Aorta (tissue), 5 donors: Measurements from ENCODE around the gene PTPRN2. TPM values are rescaled to one million over a fixed set of nuclear protein-coding genes. Genes with fewer than 3 reads are reported as not detected.

Experiments
- ATAC-seq: fragments of 200-7000 bp; cut with Tn5 transposase; one replicate; pipeline ENCODE4 v1.9.1; 2022; ENCODE audit warnings: moderate library complexity; ENCODE audit not compliant: low FRiP score
- DNase-seq, 2 donors: peaks; one replicate each; pipeline ENCODE4 v3.0.0-alpha.2; 2020
- H3K27ac ChIP-seq, 2 donors: one replicate each; pipeline ENCODE4 v1.5.1; 2013; ENCODE audit warnings: low read length in 2 of 2, mild to moderate bottlenecking in 2 of 2, moderate library complexity in 2 of 2, control low read depth in 1 of 2, inconsistent platforms in 1 of 2, low read depth in 1 of 2
- H3K27me3 ChIP-seq, 2 donors: one replicate each; pipeline ENCODE4 v1.6.1; 2013; ENCODE audit warnings: control low read depth in 1 of 2, low read length in 1 of 2, mild to moderate bottlenecking in 1 of 2, moderate library complexity in 1 of 2; ENCODE audit not compliant: insufficient read depth in 2 of 2, control insufficient read depth in 1 of 2
- H3K36me3 ChIP-seq, 2 donors: one replicate each; pipeline ENCODE4 v1.6.1; 2013; ENCODE audit warnings: control low read depth in 1 of 2, low read length in 1 of 2, mild to moderate bottlenecking in 1 of 2; ENCODE audit not compliant: insufficient read depth in 2 of 2, control insufficient read depth in 1 of 2
- H3K4me1 ChIP-seq, 2 donors: one replicate each; pipeline ENCODE4 v1.6.1; 2013; ENCODE audit warnings: low read length in 2 of 2, control low read depth in 1 of 2, mild to moderate bottlenecking in 1 of 2, moderate library complexity in 1 of 2; ENCODE audit not compliant: insufficient read depth in 2 of 2, control insufficient read depth in 1 of 2
- H3K4me3 ChIP-seq, 2 donors: one replicate each; pipeline ENCODE4 v1.5.1; 2013; ENCODE audit warnings: low read length in 2 of 2, control low read depth in 1 of 2, mild to moderate bottlenecking in 1 of 2
- H3K9me3 ChIP-seq: one replicate; pipeline ENCODE4 v1.6.1; 2013; ENCODE audit warnings: mild to moderate bottlenecking, low read length; ENCODE audit not compliant: control insufficient read depth
- WGBS, 2 donors: extraction: QIAGEN DNeasy Blood & Tissue Kit; methylation state at CpG; one replicate each; pipeline ENCODE4 v1.1.7; 2013; 5-methylcytosine and 5-hydroxymethylcytosine counted together
- intact Hi-C, 2 donors: fragments of 100-400 bp; cut with DNase I; formaldehyde crosslinking; loops; one replicate each; pipeline versions ENCODE4 v1.14.2 to v1.15.0; 2022
- polyA plus RNA-seq, 2 donors: library from polyadenylated mRNA; stranded (reverse); fragments of 200-250 nt; gene quantifications; one replicate each; pipeline ENCODE4 v1.2.3, GENCODE V29; 2013
- total RNA-seq, 2 donors: library from RNA; stranded (reverse); fragmentation: NEBNext Ultra II Directional; extraction: Animal tissue kit (Norgen Biotek cat#: 25700); gene quantifications; one replicate each; pipeline ENCODE4 v1.2.1, GENCODE V29; 2021
- donor health status: healthy with polysubstance abuse.
- donor health status: Bipolar disorder and iron deficiency.
- donor health status: DM: no; HTN: no; CAD: no.
- donor health status: DM: no; HTN: no; CAD: no.
- donor health status: DM: yes; HTN: yes; CAD: no.

Gene PTPRN2
- total and polyA plus RNA-seq, 4 donors = 0.67 to 3.3 (median 1.4) TPM

DNA sequence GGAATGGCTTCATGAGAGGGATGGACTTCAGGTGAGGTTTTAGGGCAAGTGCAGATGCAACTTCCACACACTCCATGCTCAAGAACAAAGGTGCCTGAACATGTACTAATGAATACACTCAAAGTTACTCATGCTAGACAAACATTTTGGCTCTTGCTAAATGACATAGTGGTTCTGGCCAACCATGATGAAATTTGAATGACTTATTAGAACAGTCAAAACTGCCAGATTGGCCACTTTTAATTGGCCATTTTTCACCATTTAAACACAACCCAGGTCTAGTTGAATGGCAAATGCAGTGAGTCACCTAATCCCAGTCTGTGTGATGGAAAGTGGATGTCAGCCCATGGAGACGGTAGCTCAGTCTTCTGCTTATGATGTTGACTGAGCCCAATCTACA, 4.9 kb upstream of the PTPRN2 start:
- ATAC-seq (no peak), DNase-seq (no peak)
- H3K27me3 ChIP-seq = no peaks in the 10 kb centered on the region
- WGBS, 2 donors = 90 to 100% methylated on average over 1 of the region's 1 CpG
- no peaks in the 10 kb centered on the region for H3K4me1 ChIP-seq
- H3K9me3 ChIP-seq = peaks cover 2% of the 10 kb centered on the region
- no peak overlapping the region for H3K4me3 ChIP-seq
- no peaks in the 10 kb centered on the region for H3K36me3 ChIP-seq
- intact Hi-C loops = no loop called here
- H3K27ac ChIP-seq = no peak overlapping the region

DNA sequence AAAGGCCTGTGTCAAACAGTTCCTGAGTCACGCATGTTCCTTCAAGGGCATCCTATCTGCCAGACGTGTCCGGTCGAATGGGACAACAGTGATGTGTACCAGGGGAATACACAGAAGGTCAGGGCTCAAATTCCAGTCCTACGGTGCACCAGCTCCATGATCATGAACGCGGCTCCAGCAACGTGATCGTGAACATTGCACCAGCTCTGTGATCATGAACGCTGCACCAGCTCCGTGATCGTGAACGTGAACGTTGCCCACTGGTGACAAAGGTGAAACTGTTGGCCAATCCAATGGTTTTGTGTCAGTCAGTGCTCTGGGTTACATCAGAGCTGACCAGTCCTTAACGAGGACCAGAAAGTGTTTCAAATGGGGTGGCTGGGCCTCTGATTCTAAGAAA, 4.3 kb upstream of the PTPRN2 start:
- Histone ChIP-seq H3K9me3 (peaks cover 2% of the 10 kb centered on the region), H3K4me3 (no peak overlapping the region), H3K4me1 (no peaks in the 10 kb centered on the region), H3K27me3 (no peaks in the 10 kb centered on the region), H3K36me3 (no peaks in the 10 kb centered on the region), H3K27ac (no peak overlapping the region)
- WGBS, 2 donors = 87 to 90% methylated on average over 15 of the region's 15 CpGs
- DNase-seq = peak in 1 of 2 donors; percentile 58
- intact Hi-C loops = no loop called here
- ATAC-seq = no peak

DNA sequence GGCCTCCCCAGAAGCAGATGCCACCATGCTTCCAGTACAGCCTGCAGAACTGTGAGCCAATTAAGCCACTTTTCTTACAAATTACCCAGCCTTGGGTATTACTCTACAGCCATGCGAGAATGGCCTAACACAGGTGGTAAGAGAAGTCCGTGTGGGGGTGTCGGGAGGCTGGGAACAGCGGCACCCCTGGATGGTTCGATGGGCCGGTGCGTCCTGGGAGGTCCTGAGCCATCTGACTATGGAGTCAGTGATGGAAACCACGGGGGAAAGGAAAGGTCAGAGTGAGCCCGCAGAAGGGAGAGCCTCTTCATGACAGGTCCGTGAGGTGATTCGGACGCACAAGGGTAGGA, 2.5 kb upstream of the PTPRN2 start:
- DNase-seq = peak in 1 of 2 donors; percentile 16
- Histone ChIP-seq H3K4me3 (no peak overlapping the region), H3K36me3 (no peaks in the 10 kb centered on the region), H3K27ac (no peak overlapping the region), H3K9me3 (peaks cover 2% of the 10 kb centered on the region), H3K4me1 (peaks cover 0 to 2% of the 10 kb centered on the region in 2 donors), H3K27me3 (no peaks in the 10 kb centered on the region)
- no peak for ATAC-seq
- WGBS, 2 donors = 88 to 90% methylated on average over 12 of the region's 12 CpGs
- intact Hi-C loops = no loop called here

DNA sequence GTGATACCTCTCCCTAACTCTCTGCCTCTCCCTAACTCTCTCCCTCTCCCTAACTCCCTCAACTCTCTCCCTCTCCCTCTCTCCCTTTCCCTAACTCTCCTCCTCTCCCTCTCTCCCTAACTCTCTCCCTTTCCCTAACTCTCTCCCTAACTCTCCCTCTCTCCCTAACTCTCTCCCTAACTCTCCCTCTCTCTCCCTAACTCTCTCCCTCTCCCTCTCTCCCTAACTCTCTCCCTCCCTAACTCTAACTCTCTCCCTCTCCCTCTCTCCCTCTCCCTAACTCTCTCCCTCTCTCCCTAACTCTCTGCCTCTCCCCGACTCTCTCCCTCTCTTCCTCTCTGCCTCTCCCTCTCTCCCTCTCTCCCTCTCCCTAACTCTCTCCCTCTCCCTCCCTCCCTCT, 2.0 kb upstream of the PTPRN2 start:
- ATAC-seq (no peak), DNase-seq (no peak)
- WGBS, 2 donors = 25 to 48% methylated on average over 1 of the region's 1 CpG
- Histone ChIP-seq H3K27me3 (no peaks in the 10 kb centered on the region), H3K9me3 (peaks cover 2% of the 10 kb centered on the region), H3K4me1 (peaks cover 0 to 2% of the 10 kb centered on the region in 2 donors), H3K27ac (no peak overlapping the region), H3K4me3 (no peak overlapping the region), H3K36me3 (no peaks in the 10 kb centered on the region)
- intact Hi-C loops = no loop called here

DNA sequence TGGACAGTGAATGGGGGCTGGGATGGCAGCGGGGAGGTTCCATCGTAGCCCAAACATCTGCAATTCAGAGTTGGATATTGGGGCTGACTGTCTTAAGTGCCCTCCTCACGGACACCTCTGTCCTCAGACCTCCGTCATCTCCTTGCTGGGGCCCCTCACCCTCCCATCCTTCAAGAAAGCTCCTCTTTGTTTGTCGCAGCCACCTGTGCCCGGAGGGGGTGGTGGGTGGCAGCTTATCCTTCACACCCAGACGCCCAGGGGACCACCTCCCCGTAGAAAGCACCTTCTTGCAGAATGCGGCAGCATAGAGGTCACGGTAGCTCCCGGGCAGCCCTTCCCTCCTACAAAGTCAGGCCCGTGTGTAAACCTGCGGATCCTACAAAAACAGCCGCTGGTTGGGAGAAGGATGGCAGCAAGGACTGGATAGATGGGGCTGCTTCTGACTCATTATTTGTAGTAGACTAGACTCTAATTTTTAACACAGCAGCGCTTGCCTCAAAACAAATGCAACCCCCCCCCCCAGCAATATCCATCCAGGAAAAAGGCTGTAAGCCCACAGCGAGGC, 1.3 kb upstream of the PTPRN2 start:
- no peak overlapping the region for H3K4me3 ChIP-seq
- H3K27ac ChIP-seq = no peak overlapping the region
- no peak for ATAC-seq
- intact Hi-C loops = no loop called here
- WGBS, 2 donors = 35 to 37% methylated on average over 16 of the region's 16 CpGs
- DNase-seq = no peak
- H3K9me3 ChIP-seq = peaks cover 2% of the 10 kb centered on the region
- no peaks in the 10 kb centered on the region for H3K36me3 ChIP-seq
- H3K4me1 ChIP-seq = peaks cover 0 to 2% of the 10 kb centered on the region in 2 donors
- H3K27me3 ChIP-seq = no peaks in the 10 kb centered on the region

DNA sequence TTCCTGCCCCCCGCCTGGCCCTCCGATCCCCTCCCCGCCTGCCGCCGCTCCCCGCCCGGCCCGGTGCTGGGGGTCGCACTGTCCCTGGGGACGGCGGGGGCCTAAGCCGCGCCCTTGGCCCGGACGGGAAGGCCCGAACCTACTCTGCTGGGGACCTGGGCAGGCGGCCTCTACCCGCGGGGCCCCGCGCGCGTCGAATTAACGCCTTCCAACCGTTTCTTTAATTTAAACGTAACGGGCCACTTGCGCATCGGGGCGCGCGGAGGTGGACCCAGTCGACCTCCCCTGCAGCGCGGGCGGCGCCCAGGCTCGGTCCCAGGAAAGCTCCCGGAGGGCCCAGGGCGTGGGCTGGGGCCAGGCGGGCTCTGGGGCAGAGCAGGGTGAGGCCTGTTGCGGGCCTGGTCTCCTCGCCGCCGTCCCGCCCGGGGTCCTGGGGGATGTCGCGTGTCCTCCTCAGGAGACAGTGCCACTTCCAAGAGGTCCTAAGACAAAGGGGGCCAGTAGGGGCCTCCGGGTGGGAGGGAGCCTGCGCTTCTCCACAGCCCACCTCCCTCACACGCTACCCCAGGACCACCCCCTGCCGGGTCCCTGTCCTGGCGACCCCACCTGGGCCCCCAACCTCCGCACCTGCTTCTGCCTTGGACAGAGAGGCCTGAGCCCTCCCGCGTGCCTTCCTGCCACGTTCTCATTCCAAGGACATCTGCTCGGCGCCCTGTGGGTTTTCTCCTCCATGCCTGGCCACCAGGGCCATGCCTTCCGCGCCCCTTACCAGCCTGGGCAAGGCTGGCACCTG, 658 bp upstream of the PTPRN2 start:
- Histone ChIP-seq H3K36me3 (no peaks in the 10 kb centered on the region), H3K27me3 (no peaks in the 10 kb centered on the region), H3K9me3 (peaks cover 2% of the 10 kb centered on the region), H3K4me1 (peaks cover 0 to 2% of the 10 kb centered on the region in 2 donors), H3K27ac (no peak overlapping the region), H3K4me3 (peak overlapping the region in 1 of 2 donors; percentile 21)
- WGBS, 2 donors = 7 to 9% methylated on average over 47 to 63 of the region's 63 CpGs
- DNase-seq (peak in 1 of 2 donors; percentile 72), ATAC-seq (peak; percentile 22)
- intact Hi-C loops = no loop called here

DNA sequence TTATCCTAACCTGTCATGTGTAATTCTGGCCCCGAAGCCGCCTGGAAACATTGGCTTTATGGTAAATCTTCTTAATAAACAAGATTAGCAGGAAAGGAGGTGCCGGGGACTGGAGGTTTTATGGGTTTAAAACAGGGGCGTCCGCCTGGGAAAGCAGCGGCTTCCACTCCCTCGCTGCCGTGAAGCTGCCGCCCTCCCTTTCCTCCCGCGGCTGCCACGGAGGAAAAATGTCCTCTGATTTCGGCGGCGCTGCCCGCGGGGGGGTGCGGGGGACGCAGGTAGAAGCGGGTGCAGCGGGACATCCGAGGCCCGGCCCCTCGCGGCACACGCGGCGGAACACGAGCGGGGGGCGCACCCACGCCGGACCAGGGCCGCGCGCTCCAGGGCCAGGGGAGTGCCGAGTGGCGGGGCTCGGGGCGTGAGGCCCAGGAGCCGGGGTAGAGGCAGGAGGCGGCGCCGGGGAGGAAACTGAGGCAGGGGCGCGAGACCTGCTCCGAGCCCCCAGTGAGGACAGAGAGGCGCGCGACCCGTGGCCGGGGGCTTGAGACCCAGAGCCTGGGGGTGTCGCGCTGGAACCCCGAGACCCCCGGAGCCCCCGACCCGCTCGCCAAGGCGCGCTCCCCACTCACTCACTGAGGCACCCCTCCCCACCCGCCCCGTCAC, 993 bp downstream of the PTPRN2 start:
- 2 to 3% methylated on average over 28 to 63 of the region's 63 CpGs for WGBS, 2 donors
- H3K27me3 ChIP-seq = no peaks in the 10 kb centered on the region

DNA sequence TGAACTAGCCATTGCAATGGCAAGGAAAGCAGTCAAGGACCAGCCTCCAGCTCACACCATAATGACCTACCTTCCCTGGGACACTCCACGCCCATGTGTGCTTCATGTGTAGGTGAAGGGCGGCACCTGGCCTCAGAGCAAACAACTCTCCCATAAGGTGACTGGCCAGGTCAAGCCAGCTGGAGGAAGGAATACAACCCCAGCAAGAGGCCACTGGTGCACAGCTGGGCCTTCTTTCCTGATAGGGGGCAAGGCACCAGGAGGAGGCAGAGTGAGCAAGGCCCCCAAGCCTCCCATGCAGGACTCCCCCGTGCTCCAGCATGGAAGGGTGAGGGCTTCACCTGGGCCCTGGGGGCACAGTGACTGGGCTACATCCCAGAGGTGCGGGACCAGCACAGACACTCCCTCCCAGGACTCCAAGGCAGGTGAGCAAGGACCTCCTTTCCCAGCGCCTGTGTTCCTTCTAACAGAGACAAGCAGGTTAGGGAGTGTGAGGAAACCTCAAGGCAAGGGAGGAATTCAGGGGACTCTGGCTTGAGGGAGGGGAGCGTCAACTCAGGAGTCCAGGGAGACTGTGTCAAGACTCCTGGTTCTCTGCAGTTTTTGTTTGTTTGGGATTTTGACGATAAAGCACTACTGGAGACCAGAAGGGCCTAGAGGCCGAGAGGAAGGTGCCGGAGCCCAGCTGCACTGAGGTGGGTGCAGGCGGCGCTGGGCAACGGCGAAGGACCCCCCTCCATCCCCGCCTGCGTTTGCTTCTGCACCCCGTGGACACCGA, 1.7 kb downstream of the PTPRN2 start:
- 32 to 37% methylated on average over 17 of the region's 17 CpGs for WGBS, 2 donors
- intact Hi-C loops = no loop called here
- H3K9me3 ChIP-seq = peaks cover 3% of the 10 kb centered on the region
- no peaks in the 10 kb centered on the region for H3K36me3 ChIP-seq
- H3K4me3 ChIP-seq = no peak overlapping the region
- peaks cover 0 to 2% of the 10 kb centered on the region in 2 donors for H3K4me1 ChIP-seq
- H3K27ac ChIP-seq = no peak overlapping the region
- no peak for ATAC-seq
- DNase-seq = peak in 1 of 2 donors; percentile 55
- H3K27me3 ChIP-seq = no peaks in the 10 kb centered on the region

More for the DNA sequence above, 993 bp downstream of the PTPRN2 start:
- Histone ChIP-seq H3K9me3 (peaks cover under 1% of the 10 kb centered on the region), H3K4me3 (no peak overlapping the region), H3K36me3 (no peaks in the 10 kb centered on the region), H3K4me1 (peaks cover 0 to 2% of the 10 kb centered on the region in 2 donors), H3K27ac (no peak overlapping the region)
- DNase-seq (peak in 1 of 2 donors; percentile 71), ATAC-seq (no peak)
- intact Hi-C loops = no loop called here
